ENCODE results near the gene AGPAT4.

- TF ChIP-seq EZH2 (IDR thresholded peaks at IDR 0.05) = no peak
- TF ChIP-seq POLR2AphosphoS5 (IDR thresholded peaks at IDR 0.05; ENCODE audit: borderline replicate concordance, low read depth, low read length) = no peak
Observed at GRCh38 chr6:161290751-161291150, 16.9 kb upstream of the AGPAT4 start.

Measured in SK-N-MC (cell line).